KG1 (cell line): ENCODE data around the gene ATM.
A peak's percentile ranks its signal among the peaks of the same experiment; 100 is the strongest.

ENCODE experiments used
- DNase-seq: peaks from one replicate; lab custom pipeline; 2025; lab: John Stamatoyannopoulos, UW

Gene ATM, protein sequence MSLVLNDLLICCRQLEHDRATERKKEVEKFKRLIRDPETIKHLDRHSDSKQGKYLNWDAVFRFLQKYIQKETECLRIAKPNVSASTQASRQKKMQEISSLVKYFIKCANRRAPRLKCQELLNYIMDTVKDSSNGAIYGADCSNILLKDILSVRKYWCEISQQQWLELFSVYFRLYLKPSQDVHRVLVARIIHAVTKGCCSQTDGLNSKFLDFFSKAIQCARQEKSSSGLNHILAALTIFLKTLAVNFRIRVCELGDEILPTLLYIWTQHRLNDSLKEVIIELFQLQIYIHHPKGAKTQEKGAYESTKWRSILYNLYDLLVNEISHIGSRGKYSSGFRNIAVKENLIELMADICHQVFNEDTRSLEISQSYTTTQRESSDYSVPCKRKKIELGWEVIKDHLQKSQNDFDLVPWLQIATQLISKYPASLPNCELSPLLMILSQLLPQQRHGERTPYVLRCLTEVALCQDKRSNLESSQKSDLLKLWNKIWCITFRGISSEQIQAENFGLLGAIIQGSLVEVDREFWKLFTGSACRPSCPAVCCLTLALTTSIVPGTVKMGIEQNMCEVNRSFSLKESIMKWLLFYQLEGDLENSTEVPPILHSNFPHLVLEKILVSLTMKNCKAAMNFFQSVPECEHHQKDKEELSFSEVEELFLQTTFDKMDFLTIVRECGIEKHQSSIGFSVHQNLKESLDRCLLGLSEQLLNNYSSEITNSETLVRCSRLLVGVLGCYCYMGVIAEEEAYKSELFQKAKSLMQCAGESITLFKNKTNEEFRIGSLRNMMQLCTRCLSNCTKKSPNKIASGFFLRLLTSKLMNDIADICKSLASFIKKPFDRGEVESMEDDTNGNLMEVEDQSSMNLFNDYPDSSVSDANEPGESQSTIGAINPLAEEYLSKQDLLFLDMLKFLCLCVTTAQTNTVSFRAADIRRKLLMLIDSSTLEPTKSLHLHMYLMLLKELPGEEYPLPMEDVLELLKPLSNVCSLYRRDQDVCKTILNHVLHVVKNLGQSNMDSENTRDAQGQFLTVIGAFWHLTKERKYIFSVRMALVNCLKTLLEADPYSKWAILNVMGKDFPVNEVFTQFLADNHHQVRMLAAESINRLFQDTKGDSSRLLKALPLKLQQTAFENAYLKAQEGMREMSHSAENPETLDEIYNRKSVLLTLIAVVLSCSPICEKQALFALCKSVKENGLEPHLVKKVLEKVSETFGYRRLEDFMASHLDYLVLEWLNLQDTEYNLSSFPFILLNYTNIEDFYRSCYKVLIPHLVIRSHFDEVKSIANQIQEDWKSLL (N-terminal part only)

DNA sequence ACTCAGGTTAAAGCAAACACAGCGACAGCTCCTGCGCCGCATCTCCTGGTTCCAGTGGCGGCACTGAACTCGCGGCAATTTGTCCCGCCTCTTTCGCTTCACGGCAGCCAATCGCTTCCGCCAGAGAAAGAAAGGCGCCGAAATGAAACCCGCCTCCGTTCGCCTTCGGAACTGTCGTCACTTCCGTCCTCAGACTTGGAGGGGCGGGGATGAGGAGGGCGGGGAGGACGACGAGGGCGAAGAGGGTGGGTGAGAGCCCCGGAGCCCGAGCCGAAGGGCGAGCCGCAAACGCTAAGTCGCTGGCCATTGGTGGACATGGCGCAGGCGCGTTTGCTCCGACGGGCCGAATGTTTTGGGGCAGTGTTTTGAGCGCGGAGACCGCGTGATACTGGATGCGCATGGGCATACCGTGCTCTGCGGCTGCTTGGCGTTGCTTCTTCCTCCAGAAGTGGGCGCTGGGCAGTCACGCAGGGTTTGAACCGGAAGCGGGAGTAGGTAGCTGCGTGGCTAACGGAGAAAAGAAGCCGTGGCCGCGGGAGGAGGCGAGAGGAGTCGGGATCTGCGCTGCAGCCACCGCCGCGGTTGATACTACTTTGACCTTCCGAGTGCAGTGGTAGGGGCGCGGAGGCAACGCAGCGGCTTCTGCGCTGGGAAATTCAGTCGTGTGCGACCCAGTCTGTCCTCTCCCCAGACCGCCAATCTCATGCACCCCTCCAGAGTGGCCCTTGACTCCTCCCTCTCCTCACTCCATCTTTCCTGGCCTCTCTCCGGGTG, at the start of gene ATM, which contains the start of gene NPAT:
Gene ATM, plus strand, starts transcription at position 494 of the 774 bp plus-strand sequence. CDS start 4,558 bp downstream, outside the sequence.
Gene NPAT, minus strand, starts transcription at position 65 of the 774 bp plus-strand sequence. CDS start 102 bp downstream, outside the sequence.
- peak; percentile 99 for DNase-seq

DNA sequence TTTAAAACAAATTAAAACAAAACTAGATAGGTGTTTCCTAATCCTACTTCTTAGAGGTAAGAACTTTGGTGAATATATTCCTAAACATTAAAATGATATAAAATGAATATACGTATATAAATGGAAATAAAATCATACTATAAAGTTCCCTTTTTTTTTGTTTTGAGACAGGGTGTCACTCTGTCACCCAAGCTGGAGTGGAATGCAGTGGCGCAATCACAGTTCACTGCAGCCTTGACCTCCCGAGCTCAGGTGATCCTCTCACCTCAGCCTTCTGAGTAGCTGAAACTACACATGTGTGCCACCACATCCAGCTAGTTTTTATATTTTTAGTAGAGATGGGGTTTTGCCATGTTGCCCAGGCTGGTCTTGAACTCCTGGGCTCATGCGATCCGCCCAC, 45.3 kb upstream of the ATM start:
- DNase-seq, result no peak

DNA sequence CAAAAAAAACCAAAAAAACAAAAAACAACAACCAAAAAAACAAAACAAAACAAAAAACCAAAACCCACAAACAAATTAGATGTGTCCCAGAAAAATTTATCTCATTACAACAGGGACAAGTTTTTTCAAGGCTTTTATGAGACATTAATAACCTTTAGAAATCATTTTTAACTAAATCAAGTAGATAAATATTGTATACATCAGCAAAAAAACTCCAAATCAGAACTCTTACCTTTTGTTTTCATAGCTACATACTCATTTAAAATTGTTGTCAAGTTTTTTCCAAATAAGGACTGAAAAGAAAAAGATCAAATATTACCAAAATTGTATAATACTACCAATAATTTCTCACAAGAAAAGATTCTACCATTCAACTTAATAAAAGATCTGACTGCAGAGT, 29.1 kb upstream of the ATM start:
- no peak for DNase-seq

DNA sequence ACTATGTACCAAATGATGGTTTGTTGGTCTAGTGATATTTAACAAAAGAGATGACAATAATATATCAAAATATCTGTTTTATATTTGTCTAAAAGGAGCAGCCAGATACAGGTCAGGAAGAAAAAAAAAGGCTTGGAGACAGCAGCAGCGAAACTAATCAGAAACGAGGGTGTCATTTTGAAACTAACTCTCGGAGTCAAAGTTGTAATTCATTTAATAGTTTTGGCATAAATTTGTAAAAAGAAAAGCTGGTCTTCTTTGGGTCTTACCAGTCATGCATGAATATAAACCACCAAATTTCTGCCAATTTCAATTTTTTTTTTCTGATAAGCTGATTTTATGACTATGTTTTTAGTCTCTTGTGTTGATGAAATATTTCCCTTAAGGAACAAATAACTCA, 26.0 kb upstream of the ATM start:
- DNase-seq, result no peak

- no peak for DNase-seq
Observed at GRCh38 chr11:108197351-108197750, 25.5 kb upstream of the ATM start.

- DNase-seq, result no peak
Observed at GRCh38 chr11:108198833-108199232, 24.0 kb upstream of the ATM start.

- DNase-seq, result no peak
Observed at GRCh38 chr11:108199446-108200321, 23.2 kb upstream of the ATM start.

DNA sequence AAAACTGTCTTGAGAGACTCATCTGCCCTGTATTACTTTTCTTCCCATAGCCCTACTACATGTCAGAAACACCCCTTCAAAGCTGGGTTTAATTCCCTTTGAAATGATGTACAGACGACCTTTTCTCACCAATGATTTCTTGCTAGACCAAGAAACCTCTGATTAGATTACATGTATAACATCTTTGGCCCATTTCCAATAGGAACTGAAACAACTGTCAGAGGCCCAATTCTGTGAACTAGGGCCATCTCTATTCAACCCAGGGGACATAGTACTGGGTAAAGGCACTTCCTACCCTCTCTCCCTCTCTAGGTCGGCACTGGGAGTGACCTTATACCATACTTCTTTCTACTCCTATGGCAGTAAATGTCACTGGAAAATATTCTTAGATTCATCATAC, 19.8 kb upstream of the ATM start:
- no peak for DNase-seq

- DNase-seq, result no peak
Observed at GRCh38 chr11:108204376-108204775, 18.5 kb upstream of the ATM start.

DNA sequence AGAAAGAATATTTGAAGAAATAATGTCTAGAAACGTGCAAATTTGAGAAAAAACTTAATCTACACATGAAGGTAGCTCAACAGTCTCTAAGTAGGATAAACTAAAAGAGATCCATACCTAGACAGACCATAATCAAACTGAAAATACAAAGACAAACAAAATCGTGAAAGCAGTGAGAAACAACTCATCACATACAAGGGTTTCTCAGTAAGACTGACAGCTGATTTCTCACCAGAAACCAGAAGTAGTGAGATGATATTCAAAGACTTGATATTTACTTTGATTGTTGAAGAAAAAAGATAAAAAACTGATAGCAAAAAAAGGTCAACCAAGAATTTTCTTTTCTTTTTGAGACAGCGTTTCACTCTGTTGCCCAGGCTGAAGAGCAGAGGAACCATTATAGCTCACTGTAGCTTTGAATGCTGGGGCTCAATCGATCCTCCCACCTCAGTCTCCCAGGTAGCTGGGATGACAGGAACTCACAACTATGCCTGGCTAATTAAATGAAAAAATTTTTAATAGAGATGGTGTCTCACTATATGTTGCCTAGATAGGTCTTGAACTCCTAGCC, 17.9 kb upstream of the ATM start:
- no peak for DNase-seq

- no peak for DNase-seq
Observed at GRCh38 chr11:108206171-108206570, 16.7 kb upstream of the ATM start.

- no peak for DNase-seq
Observed at GRCh38 chr11:108206969-108207682, 15.7 kb upstream of the ATM start.

DNA sequence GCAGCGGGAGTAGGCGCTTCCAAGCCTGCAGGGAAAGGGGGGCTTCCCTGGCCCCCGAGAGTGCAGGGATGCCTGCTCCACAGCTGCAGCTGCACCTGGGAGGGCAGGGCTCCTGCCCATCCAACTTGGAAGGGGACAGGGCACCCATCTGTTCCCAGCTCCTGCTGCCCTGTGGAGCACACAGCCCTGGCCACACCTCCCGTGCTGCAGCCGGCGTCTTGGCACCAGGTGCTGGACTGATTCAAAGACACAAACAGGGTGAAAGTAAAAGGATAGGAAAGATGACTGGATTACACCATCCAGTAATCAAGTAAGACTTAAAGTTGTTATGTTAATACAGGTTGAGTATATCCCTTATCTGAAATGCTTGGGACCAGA, 15.2 kb upstream of the ATM start:
- no peak for DNase-seq

DNA sequence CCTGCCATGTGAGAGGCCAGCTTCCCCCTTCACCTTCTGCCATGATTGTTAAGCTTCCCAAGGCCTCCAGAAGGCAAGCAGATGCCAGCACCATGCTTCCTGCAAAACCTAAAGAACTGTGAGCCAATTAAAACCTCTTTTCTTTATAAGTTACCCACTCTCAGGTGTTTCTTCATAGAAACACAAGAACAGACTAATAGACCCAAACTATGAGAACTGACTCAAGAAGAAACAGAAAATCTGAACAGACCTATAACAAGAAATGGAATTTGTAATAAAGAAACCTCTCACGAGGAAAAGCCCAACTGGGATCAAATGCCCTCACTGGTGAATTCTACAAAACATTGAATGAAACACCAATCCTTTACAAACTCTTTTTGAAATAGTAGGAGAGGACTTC, 12.4 kb upstream of the ATM start:
- DNase-seq, result no peak

DNA sequence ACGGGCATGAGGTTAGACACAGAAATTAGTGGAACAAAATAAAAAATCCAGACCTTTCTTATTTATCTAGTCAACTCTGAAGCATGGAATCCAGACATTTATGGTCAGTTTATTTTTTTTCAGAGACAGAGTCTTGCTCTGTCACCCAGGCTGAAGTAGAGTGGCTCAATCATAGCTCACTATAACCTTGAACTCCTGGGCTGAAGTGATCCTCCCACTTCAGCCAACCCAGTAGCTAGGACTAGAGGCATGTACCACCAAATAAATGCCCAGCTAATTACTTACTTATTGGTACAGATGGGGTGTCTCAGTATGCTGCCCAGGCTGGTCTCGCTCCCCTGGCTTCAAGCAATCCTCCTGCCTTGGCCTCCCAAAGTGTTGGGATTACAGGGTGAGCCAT, 9.1 kb upstream of the ATM start:
- DNase-seq, result no peak

DNA sequence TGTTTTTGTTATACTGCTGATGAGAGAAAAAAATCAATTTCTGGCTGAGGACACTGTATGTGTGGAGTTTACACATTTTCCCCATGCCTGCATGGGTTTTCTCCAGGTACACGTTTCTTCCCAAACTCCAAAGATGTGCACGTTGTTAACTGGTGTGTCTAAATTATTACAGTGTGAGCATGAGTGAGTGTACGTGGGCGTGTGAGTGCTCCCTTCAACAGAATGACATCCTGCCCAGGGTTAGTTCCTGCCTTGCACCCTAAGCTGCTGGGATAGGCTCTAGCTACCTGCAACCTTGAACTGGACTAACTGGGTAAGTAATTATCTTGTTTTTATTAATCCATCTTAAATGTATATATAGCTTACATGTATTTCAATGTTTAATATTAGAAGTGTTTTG, 5.9 kb upstream of the ATM start:
- DNase-seq, result no peak

DNA sequence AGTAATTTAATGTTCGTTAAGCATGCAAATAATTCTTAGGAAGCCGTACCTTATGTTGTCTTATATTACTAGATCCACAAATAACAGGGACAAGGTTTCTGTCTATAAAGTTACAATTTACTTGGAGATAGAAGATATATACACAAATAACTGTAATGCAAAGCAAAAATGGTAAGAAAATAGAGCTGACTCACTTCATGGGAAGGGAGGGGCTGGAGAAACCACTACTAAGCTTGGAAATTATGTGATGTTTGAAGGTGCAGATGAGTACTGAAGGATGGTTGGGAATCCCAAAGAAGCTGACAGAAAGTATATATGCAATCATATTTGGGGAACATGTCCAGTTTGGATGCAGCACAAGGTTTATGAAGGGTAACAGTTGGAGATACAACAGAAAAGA, 4.4 kb upstream of the ATM start:
- no peak for DNase-seq

- DNase-seq, result no peak
Observed at GRCh38 chr11:108218912-108219783, 3.7 kb upstream of the ATM start.
